TTC549 (cell line): ENCODE data around the gene TBX4.
"Not testable (repeated sequence)": the region's sequence is repeated elsewhere in the genome, so short reads cannot be mapped to it uniquely, and the experiment has no call there.

Experiments
- FAIRE-seq: peaks from 2 replicates; lab custom pipeline; 2012; peaks lifted over from hg19 to GRCh38; lab: Jason Lieb, UNC

The TBX4 gene

DNA sequence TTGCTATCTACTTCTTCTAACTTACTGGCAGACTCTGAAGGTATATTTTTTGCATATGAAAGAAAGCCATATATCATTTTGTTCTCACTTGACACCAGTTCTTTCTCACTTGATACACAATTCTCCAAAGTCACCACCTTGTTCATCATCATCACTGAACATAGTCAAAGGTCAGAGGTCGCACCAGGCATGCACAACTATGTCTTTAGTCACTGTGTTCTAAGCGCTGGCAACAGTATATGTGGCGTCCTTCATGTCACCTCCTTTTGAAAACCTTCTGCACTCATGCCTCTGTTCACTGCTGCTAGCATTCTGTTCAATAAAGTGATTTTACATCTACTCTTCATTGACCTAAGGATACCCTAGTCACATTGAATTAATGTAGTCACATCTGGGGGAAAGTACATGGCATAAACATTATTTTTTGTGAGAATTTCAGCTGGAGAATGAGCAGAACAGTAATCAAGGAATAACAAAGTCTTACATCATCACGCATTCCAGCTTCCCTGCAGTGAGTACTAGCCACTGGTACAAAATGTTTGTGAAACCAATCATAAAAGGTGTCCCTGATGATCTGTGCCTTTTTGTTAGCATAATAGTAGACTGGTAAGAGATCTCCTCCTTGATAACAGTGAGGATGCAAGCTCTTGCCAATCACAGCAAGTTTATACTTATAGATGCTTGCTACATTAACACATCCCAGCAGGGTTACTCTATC, 20.5 kb upstream of the TBX4 start:
- FAIRE-seq, result no peak

DNA sequence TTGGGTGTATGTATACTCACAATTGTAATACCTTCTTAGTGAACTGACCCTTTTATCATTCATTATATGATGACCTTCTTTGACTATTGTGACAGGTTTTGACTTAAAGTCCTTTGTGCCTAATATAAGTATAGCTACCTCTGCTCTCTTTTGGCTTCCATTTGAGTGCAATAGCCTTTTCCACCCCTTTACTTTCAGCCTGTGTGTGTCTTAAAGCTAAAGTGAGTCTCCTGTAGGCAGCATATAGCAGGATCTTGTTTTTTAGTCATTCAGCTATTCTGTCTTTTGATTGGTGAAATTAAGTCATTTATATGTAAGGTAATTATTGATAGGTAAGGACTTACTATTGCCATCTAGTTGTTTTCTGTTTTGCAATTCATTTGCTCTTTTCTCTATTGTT, 15.9 kb upstream of the TBX4 start:
- FAIRE-seq, result no peak

- no peak for FAIRE-seq
Observed at GRCh38 chr17:61436995-61437704, 15.1 kb upstream of the TBX4 start.

- no peak for FAIRE-seq
Observed at GRCh38 chr17:61440697-61441096, 11.5 kb upstream of the TBX4 start.

- FAIRE-seq, result not testable (repeated sequence)
Observed at GRCh38 chr17:61441507-61441906, 10.7 kb upstream of the TBX4 start.

- no peak for FAIRE-seq
Observed at GRCh38 chr17:61442136-61442775, 10.0 kb upstream of the TBX4 start.

GRCh38 chr17:61442878-61443474, 9.2 kb upstream of the TBX4 start:
- no peak for FAIRE-seq

DNA sequence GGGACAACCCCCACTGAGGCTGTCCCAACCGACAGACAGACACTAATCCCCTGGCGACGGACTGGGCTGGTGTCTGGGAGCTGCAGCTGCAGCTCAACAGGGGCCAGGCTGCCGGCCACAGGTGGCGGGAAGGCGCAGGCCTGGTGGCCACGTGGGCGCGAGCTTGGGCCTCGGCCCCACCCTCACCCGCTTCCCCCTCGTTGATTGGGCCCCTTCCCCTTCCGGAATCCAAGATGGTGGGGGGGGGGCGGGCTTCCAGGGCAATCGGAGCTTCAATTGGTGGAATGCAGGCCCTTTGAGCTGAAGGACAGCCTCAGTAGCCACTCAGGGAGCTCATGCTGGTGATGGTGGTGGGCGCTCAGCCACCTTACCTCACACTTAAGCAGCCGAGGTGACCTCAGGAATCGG, 8.7 kb upstream of the TBX4 start:
- FAIRE-seq, result no peak

GRCh38 chr17:61444075-61444474, 8.1 kb upstream of the TBX4 start:
- no peak for FAIRE-seq

DNA sequence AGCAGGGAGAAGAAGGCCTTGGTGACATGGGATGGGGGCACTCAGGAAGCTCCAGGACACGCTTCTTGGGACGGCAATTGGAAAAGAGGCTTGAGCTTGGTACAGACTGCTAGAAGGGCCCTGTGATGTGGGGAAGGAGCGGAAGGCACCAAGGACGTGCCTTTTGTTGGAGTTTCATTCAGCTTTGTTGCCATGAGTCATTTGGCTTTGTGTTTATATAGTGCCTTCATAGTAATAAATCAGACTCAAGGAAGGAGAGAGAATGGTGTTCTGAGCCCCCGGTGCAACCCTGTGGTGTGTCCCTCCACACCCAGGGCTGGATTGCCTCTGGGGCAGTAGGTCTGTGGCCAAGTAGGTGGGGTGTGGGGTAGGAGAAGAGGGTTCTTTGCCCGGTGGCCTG, 7.4 kb upstream of the TBX4 start:
- FAIRE-seq, result no peak

GRCh38 chr17:61447358-61447757, 4.9 kb upstream of the TBX4 start:
- FAIRE-seq, result no peak

DNA sequence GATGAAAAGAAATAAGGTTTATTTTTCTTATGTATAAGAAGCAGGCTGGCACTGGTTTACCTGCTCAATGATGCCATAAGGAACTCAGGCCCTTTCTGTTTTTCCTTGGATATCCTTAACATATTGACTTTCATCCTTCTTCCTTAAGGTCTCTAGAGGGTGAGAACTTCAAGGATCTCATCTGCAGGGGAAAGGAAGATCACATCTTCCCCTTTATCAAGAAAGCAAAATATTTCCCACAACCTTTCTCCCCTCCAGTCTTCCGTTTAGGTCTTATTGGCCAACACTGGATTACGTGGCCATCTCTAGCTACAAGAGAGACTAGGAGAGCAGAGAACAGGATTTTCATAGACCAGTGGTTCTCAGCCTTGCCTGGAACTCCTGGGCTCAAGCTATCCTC, 4.2 kb upstream of the TBX4 start:
- FAIRE-seq, result no peak

- FAIRE-seq, result not testable (repeated sequence)
Observed at GRCh38 chr17:61449140-61449539, 3.1 kb upstream of the TBX4 start.

- no peak for FAIRE-seq
Observed at GRCh38 chr17:61449707-61450640, 2.2 kb upstream of the TBX4 start.

DNA sequence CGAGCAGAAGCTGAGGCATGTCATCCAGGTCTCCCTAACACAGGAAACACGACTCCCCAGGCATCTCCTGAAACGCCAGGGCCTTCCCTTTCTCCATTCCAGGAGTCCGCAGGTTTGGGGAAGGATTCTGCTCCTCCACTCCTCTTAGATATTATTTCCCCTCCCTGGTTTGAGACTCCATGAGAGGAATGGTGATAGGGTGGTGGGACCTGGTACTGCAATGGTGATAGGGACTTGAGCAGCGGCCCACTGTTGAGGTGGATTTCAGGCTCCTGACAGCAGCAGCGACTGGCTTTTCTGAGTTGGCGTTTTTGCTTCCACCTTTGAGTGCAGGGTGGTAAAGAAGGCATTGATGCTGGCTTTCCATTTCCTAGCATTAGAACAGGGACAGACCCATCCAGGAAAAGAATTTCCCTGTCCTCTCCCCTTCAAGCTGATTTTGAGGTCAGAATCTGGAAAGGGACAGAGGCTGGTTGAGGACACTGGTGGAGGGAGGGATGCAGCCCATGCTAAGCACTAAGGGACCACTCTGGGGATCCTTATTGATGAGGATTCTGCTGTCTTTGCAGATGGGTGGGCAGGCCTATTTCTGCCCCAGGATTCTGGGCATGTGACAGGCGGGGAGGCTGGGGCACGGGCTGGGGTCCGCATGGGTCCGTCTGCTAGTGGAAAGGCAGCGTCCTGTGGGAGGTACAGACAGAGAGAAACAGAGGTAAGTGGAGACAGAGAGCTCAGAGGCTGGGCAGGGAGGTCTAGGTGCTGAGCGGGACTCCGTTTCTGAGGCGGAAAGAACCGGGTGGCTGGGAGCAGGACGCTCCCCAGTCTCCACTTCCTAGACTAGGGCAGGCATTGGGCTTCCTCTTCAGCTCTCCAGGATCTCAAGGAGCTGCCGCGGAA, 1.3 kb upstream of the TBX4 start:
- no peak for FAIRE-seq

DNA sequence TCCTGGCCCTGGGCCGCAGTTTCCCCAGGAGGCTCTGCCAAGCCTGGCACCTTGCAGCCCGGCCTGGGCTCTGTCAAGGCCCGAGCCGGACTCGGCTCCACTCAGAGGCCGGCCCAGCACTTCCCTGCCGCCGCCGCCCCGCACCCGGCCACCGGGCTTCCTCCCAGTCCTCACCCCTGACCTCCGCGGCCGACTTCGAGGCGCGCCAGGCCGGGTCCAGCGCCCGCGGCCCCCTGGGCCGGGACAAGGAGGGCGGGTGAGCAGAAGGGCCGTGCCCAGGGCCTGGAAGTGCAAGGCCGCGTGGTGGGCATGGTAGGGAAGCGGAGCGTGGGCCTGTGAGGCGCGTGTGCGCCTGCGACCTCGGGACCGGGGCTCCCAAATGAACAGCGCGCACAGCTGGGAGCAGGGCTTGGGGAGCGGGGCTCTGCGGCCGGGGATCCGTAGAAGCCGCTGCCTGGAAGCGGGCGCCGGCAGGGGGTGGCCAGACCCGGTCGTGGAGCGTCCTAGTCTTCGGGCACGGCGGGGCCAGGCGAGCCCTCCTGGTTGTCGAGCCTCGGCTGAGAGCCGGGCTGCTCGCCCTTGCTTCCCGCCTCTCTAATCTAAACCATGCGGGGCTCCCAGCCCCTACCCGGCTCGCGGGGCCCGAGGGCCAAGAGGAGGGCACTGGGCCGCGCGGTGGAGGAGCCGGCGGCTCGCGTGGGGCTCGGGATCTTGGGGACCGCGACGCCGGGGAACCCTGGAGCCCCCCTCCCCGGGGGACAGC, 503 bp upstream of the TBX4 start:
- no peak for FAIRE-seq

- FAIRE-seq, result no peak
Observed at GRCh38 chr17:61453566-61454380, 1.6 kb downstream of the TBX4 start.

- FAIRE-seq, result no peak
Observed at GRCh38 chr17:61454381-61455323, 2.4 kb downstream of the TBX4 start.
